ENCODE measurements around the gene WWOX.

The WWOX gene

DNA sequence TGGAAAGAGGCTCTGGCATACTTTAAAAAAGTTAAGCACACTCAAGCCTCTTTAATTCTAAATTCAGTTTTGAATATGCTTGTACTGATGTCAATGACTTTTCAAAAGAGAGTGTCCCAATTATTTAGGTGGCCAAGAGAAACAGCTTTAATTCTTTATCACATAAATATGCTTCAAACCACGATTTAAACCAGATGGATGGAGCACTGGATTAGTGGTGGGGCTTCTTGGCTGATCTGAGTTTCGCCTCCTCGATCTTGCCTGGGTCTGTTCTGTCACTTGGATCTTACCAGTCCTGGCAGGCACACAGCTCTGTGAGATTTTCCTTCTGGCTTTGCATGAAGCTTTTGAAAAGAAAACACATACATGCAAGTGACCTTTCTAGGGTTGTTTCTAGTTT, 1033.2 kb downstream of the WWOX start:
- no peak for TF ChIP-seq ARNTL (CRISPR knock-in tag; IDR thresholded peaks at IDR 0.05; ENCODE audit: borderline replicate concordance, low read depth)
- TF ChIP-seq ZNF8 (CRISPR knock-in tag; IDR thresholded peaks at IDR 0.05): no peak
- no peak for TF ChIP-seq TCF4 (CRISPR knock-in tag; IDR thresholded peaks at IDR 0.05; ENCODE audit: borderline replicate concordance)
- TF ChIP-seq ZNF70 (CRISPR knock-in tag; IDR thresholded peaks at IDR 0.05): no peak
- TF ChIP-seq ZNF565 (CRISPR knock-in tag; conservative IDR thresholded peaks at IDR 0.05; ENCODE audit: low read depth): no peak
- no peak for TF ChIP-seq ZC3H10 (CRISPR knock-in tag; IDR thresholded peaks at IDR 0.05)
- no peak for TF ChIP-seq TOX (CRISPR knock-in tag; IDR thresholded peaks at IDR 0.05; ENCODE audit: borderline replicate concordance)
- TF ChIP-seq RARB (CRISPR knock-in tag; IDR thresholded peaks at IDR 0.05): no peak
- TF ChIP-seq, protein P1, sequence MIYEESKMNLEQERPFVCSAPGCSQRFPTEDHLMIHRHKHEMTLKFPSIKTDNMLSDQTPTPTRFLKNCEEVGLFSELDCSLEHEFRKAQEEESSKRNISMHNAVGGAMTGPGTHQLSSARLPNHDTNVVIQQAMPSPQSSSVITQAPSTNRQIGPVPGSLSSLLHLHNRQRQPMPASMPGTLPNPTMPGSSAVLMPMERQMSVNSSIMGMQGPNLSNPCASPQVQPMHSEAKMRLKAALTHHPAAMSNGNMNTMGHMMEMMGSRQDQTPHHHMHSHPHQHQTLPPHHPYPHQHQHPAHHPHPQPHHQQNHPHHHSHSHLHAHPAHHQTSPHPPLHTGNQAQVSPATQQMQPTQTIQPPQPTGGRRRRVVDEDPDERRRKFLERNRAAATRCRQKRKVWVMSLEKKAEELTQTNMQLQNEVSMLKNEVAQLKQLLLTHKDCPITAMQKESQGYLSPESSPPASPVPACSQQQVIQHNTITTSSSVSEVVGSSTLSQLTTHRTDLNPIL (CRISPR knock-in tag; IDR thresholded peaks at IDR 0.05; ENCODE audit: low read depth): no peak
- no peak for TF ChIP-seq OSR1 (CRISPR knock-in tag; IDR thresholded peaks at IDR 0.05)
- no peak for TF ChIP-seq ESRRG (CRISPR knock-in tag; IDR thresholded peaks at IDR 0.05)
- no peak for TF ChIP-seq ZFP30 (CRISPR knock-in tag; IDR thresholded peaks at IDR 0.05)
- TF ChIP-seq ZFP3 (CRISPR knock-in tag; IDR thresholded peaks at IDR 0.05): no peak
- TF ChIP-seq CSDC2 (CRISPR knock-in tag; IDR thresholded peaks at IDR 0.05): no peak
- TF ChIP-seq BACH2 (CRISPR knock-in tag; IDR thresholded peaks at IDR 0.05; ENCODE audit: borderline replicate concordance): no peak
- no peak for ATAC-seq

DNA sequence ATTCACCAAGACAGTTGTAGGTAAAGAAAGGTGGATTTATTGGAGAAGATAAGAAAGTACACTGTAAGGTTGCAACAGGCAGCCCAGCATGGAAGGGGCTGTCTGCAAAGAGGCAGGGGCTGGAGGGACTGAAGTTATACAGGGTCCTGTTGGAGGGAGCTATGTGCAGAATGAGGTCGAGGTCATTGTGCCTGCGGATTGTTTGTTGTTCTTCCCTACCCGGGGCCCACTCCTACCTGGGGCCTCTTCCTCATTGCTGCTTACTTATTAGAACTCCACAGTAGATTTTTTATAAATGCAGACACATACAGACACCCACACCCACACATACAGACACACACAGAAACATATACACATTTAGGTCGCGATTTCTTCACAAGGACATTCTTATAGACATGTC, 1034.8 kb downstream of the WWOX start:
- TF ChIP-seq, protein P1 (CRISPR knock-in tag; IDR thresholded peaks at IDR 0.05; ENCODE audit: low read depth): no peak
- TF ChIP-seq, protein P2, sequence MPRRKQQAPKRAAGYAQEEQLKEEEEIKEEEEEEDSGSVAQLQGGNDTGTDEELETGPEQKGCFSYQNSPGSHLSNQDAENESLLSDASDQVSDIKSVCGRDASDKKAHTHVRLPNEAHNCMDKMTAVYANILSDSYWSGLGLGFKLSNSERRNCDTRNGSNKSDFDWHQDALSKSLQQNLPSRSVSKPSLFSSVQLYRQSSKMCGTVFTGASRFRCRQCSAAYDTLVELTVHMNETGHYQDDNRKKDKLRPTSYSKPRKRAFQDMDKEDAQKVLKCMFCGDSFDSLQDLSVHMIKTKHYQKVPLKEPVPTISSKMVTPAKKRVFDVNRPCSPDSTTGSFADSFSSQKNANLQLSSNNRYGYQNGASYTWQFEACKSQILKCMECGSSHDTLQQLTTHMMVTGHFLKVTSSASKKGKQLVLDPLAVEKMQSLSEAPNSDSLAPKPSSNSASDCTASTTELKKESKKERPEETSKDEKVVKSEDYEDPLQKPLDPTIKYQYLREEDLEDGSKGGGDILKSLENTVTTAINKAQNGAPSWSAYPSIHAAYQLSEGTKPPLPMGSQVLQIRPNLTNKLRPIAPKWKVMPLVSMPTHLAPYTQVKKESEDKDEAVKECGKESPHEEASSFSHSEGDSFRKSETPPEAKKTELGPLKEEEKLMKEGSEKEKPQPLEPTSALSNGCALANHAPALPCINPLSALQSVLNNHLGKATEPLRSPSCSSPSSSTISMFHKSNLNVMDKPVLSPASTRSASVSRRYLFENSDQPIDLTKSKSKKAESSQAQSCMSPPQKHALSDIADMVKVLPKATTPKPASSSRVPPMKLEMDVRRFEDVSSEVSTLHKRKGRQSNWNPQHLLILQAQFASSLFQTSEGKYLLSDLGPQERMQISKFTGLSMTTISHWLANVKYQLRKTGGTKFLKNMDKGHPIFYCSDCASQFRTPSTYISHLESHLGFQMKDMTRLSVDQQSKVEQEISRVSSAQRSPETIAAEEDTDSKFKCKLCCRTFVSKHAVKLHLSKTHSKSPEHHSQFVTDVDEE (CRISPR knock-in tag; IDR thresholded peaks at IDR 0.05): no peak
- TF ChIP-seq ZFP30 (CRISPR knock-in tag; IDR thresholded peaks at IDR 0.05) (no peak), OSR1 (CRISPR knock-in tag; IDR thresholded peaks at IDR 0.05) (no peak)

DNA sequence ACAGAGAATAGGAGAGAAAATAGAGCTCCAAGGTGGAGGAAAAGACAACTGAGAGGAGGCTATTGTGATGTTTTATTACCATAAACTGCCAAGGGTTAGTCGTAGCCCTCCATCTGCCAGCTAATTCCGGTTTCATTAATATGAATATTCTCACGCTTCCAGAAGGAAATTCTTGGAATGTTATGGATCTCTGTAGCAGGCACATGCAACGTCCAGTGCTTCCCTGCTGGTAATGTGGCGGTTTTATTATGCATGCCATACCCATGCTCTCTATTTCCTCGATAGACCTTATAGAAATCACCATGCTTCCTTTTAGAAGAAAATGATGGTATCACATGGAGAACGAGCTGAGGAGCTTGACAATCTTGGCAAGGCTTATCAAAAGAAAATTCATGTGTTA, 1037.5 kb downstream of the WWOX start:
- ATAC-seq: no peak
- TF ChIP-seq TOX (CRISPR knock-in tag; IDR thresholded peaks at IDR 0.05; ENCODE audit: borderline replicate concordance) (no peak), ZFP3 (CRISPR knock-in tag; IDR thresholded peaks at IDR 0.05) (no peak), OSR1 (CRISPR knock-in tag; IDR thresholded peaks at IDR 0.05) (no peak), RARB (CRISPR knock-in tag; IDR thresholded peaks at IDR 0.05) (no peak), ARNTL (CRISPR knock-in tag; IDR thresholded peaks at IDR 0.05; ENCODE audit: borderline replicate concordance, low read depth) (no peak), ZNF565 (CRISPR knock-in tag; conservative IDR thresholded peaks at IDR 0.05; ENCODE audit: low read depth) (no peak), SNAI2 (CRISPR knock-in tag; IDR thresholded peaks at IDR 0.05) (no peak), ISL1 (CRISPR knock-in tag; IDR thresholded peaks at IDR 0.05) (no peak), BACH2 (CRISPR knock-in tag; IDR thresholded peaks at IDR 0.05; ENCODE audit: borderline replicate concordance) (no peak), CSDC2 (CRISPR knock-in tag; IDR thresholded peaks at IDR 0.05) (no peak), PPARA (CRISPR knock-in tag; IDR thresholded peaks at IDR 0.05; ENCODE audit: borderline replicate concordance) (no peak), ESRRG (CRISPR knock-in tag; IDR thresholded peaks at IDR 0.05) (no peak), GLIS3 (CRISPR knock-in tag; IDR thresholded peaks at IDR 0.05) (no peak), TCF4 (CRISPR knock-in tag; IDR thresholded peaks at IDR 0.05; ENCODE audit: borderline replicate concordance) (no peak), ZNF8 (CRISPR knock-in tag; IDR thresholded peaks at IDR 0.05) (no peak), ZC3H10 (CRISPR knock-in tag; IDR thresholded peaks at IDR 0.05) (no peak)
- TF ChIP-seq, protein P3, sequence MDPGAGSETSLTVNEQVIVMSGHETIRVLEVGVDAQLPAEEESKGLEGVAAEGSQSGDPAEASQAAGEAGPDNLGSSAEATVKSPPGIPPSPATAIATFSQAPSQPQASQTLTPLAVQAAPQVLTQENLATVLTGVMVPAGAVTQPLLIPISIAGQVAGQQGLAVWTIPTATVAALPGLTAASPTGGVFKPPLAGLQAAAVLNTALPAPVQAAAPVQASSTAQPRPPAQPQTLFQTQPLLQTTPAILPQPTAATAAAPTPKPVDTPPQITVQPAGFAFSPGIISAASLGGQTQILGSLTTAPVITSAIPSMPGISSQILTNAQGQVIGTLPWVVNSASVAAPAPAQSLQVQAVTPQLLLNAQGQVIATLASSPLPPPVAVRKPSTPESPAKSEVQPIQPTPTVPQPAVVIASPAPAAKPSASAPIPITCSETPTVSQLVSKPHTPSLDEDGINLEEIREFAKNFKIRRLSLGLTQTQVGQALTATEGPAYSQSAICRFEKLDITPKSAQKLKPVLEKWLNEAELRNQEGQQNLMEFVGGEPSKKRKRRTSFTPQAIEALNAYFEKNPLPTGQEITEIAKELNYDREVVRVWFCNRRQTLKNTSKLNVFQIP (CRISPR knock-in tag; IDR thresholded peaks at IDR 0.05; ENCODE audit: borderline replicate concordance, low read depth): no peak
- TF ChIP-seq, protein P4, sequence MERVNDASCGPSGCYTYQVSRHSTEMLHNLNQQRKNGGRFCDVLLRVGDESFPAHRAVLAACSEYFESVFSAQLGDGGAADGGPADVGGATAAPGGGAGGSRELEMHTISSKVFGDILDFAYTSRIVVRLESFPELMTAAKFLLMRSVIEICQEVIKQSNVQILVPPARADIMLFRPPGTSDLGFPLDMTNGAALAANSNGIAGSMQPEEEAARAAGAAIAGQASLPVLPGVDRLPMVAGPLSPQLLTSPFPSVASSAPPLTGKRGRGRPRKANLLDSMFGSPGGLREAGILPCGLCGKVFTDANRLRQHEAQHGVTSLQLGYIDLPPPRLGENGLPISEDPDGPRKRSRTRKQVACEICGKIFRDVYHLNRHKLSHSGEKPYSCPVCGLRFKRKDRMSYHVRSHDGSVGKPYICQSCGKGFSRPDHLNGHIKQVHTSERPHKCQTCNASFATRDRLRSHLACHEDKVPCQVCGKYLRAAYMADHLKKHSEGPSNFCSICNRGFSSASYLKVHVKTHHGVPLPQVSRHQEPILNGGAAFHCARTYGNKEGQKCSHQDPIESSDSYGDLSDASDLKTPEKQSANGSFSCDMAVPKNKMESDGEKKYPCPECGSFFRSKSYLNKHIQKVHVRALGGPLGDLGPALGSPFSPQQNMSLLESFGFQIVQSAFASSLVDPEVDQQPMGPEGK (CRISPR knock-in tag; IDR thresholded peaks at IDR 0.05; ENCODE audit: borderline replicate concordance): no peak
- TF ChIP-seq, protein P5, sequence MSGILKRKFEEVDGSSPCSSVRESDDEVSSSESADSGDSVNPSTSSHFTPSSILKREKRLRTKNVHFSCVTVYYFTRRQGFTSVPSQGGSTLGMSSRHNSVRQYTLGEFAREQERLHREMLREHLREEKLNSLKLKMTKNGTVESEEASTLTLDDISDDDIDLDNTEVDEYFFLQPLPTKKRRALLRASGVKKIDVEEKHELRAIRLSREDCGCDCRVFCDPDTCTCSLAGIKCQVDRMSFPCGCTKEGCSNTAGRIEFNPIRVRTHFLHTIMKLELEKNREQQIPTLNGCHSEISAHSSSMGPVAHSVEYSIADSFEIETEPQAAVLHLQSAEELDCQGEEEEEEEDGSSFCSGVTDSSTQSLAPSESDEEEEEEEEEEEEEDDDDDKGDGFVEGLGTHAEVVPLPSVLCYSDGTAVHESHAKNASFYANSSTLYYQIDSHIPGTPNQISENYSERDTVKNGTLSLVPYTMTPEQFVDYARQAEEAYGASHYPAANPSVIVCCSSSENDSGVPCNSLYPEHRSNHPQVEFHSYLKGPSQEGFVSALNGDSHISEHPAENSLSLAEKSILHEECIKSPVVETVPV (CRISPR knock-in tag; IDR thresholded peaks at IDR 0.05): no peak
- TF ChIP-seq, protein P2 (CRISPR knock-in tag; IDR thresholded peaks at IDR 0.05): no peak

More for the DNA sequence above, 1034.8 kb downstream of the WWOX start:
- no peak for ATAC-seq

All from SK-N-SH treated with all-trans-retinoic acid at 6 μM for 48 hours (cell line).